Measurements from ENCODE around the gene PIGB. TPM values are rescaled to one million over a fixed set of nuclear protein-coding genes. Genes with fewer than 3 reads are reported as not detected.
"Not testable (repeated sequence)": the region's sequence is repeated elsewhere in the genome, so short reads cannot be mapped to it uniquely, and the experiment has no call there.

PIGB gene
- total RNA-seq, 4 donors from 2014 or later = 12.9 to 29.4 (median 24.1) TPM

DNA sequence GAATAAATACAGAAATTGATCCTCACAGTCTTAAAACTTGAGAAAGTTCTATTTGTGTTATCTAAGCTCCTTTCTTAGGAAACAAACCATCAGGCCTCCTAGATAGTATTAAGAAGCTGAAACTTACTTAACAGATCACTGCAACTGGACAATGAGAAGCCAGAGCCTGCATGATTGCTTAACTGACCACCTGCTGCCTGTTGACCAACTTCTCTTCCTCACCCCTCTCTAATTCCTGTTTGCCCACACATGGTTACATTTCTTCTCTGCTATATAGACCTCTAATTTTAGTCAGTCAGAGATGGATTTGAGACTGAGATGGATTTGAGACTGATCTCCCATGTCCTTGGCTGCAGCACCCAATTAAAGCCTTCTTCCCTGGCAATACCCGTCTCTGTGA lies 75.7 kb downstream of the PIGB start:
- no peaks in the 10 kb centered on the region for H3K36me3 ChIP-seq
- H3K9me3 ChIP-seq = no peaks in the 10 kb centered on the region
- no peak overlapping the region for H3K27ac ChIP-seq
- DNase-seq = no peak
- no peak overlapping the region for H3K4me3 ChIP-seq (replicated peaks in 1 of 3)
- TF ChIP-seq POLR2A (IDR thresholded peaks at IDR 0.05) (no peak), CTCF (IDR thresholded peaks at IDR 0.05) (no peak)
- H3K4me1 ChIP-seq = peaks cover 0 to 8% of the 10 kb centered on the region in 2 donors
- intact Hi-C loops (cut with DNase I) = no loop called here
- 75 to 93% methylated on average over 1 of the region's 1 CpG for WGBS, 2 donors
- no peaks in the 10 kb centered on the region for H3K27me3 ChIP-seq

DNA sequence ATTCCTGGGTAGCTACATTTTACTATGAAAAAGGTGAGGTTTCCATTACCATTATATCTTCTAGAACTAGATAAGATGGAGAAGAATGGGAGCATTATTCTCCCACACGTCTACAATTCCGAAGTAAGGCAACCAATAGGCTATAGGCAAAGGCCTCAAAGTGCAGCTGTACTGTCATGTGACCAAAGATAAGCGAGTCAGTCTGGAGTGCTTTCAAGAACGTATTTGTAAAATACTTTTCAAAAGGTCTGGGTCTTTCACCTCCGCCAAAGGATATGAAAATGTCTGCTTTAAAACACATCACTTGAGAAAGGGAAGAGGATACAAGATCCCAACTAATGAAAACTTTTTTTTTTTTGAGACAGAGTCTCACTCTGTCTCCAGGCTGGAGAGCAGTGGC lies 79.2 kb downstream of the PIGB start:
- intact Hi-C loops (cut with DNase I) = no loop called here
- TF ChIP-seq POLR2A (IDR thresholded peaks at IDR 0.05) = no peak
- no peak for TF ChIP-seq CTCF (IDR thresholded peaks at IDR 0.05)
- Histone ChIP-seq H3K27ac (no peak overlapping the region), H3K4me1 (peaks cover 6 to 17% of the 10 kb centered on the region in 2 donors), H3K9me3 (no peaks in the 10 kb centered on the region), H3K4me3 (replicated peaks in 1 of 3) (no peak overlapping the region), H3K36me3 (no peaks in the 10 kb centered on the region), H3K27me3 (no peaks in the 10 kb centered on the region)
- WGBS, 2 donors = 93 to 95% methylated on average over 5 of the region's 5 CpGs
- DNase-seq = no peak

- H3K27me3 ChIP-seq; H3K36me3 ChIP-seq; H3K9me3 ChIP-seq; H3K4me3 ChIP-seq (replicated peaks in 1 of 3); intact Hi-C loops (cut with DNase I); H3K27ac ChIP-seq; DNase-seq: not testable (repeated sequence)
- 91 to 95% methylated on average over 8 of the region's 8 CpGs for WGBS, 2 donors
- peaks cover 16 to 25% of the 10 kb centered on the region in 2 donors for H3K4me1 ChIP-seq
Measured at GRCh38 chr15:55400050-55400449, 81.0 kb downstream of the PIGB start.

GRCh38 chr15:55401786-55402246 lies 82.8 kb downstream of the PIGB start:
- Histone ChIP-seq H3K4me3 (replicated peaks in 1 of 3) (no peak overlapping the region), H3K9me3 (no peaks in the 10 kb centered on the region), H3K27me3 (no peaks in the 10 kb centered on the region), H3K27ac (peak overlapping the region in 1 of 3 donors; percentile 32), H3K36me3 (no peaks in the 10 kb centered on the region), H3K4me1 (peaks cover 23 to 37% of the 10 kb centered on the region in 2 donors)
- 92 to 93% methylated on average over 1 of the region's 1 CpG for WGBS, 2 donors
- DNase-seq = no peak
- intact Hi-C loops (cut with DNase I) = no loop called here
- TF ChIP-seq CTCF (IDR thresholded peaks at IDR 0.05) (no peak), POLR2A (IDR thresholded peaks at IDR 0.05) (no peak)

GRCh38 chr15:55402707-55403106 lies 83.7 kb downstream of the PIGB start:
- no peaks in the 10 kb centered on the region for H3K27me3 ChIP-seq
- no peak overlapping the region for H3K4me3 ChIP-seq (replicated peaks in 1 of 3)
- intact Hi-C loops (cut with DNase I) = no loop called here
- peak overlapping the region; percentile 36 to 67 (median 43) for H3K27ac ChIP-seq
- H3K4me1 ChIP-seq = peaks cover 23 to 39% of the 10 kb centered on the region in 2 donors
- no peaks in the 10 kb centered on the region for H3K36me3 ChIP-seq
- no peaks in the 10 kb centered on the region for H3K9me3 ChIP-seq
- TF ChIP-seq CTCF (IDR thresholded peaks at IDR 0.05) (no peak), POLR2A (IDR thresholded peaks at IDR 0.05) (no peak)
- DNase-seq = no peak

DNA sequence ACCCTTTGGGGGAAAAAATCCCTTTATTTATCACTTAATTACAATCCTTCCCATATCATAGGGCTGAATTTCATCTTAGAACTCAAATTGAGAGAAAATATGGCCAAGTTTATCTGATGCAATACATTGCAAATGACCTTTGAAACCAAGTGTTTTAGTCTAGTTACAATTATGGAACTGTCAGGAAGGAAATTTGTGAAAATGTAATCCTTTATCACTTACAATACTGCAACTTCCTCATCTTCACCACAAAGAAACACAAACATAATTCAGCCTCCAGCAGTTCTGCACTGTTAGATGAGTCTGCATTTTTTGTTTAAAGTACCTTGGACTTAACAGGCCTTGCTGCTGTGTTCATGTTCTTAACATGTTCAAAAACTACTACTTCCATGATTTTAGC lies 84.5 kb downstream of the PIGB start:
- intact Hi-C loops (cut with DNase I) = no loop called here
- H3K36me3 ChIP-seq = no peaks in the 10 kb centered on the region
- no peaks in the 10 kb centered on the region for H3K27me3 ChIP-seq
- peaks cover 23 to 39% of the 10 kb centered on the region in 2 donors for H3K4me1 ChIP-seq
- H3K9me3 ChIP-seq = no peaks in the 10 kb centered on the region
- H3K4me3 ChIP-seq (replicated peaks in 1 of 3) = no peak overlapping the region
- no peak for DNase-seq
- TF ChIP-seq POLR2A (IDR thresholded peaks at IDR 0.05) (no peak), CTCF (IDR thresholded peaks at IDR 0.05) (no peak)
- H3K27ac ChIP-seq = peak overlapping the region; percentile 56 to 78 (median 67)
